Smooth muscle cell (in vitro differentiated cells): ENCODE data around the gene SEZ6L. TPM values are rescaled to one million over a fixed set of nuclear protein-coding genes. Genes with fewer than 3 reads are reported as not detected.

Experiments used
- DNase-seq: peaks from one replicate; lab custom pipeline; 2025; ENCODE audit not compliant: unreplicated experiment; lab: John Stamatoyannopoulos, UW
- H2AFZ ChIP-seq: fragments of 200-600 bp; sonication (generic); 2 replicates; pipeline ENCODE4 v1.6.0; 2016; ENCODE audit warnings: antibody characterized with exemption, low read depth, mild to moderate bottlenecking
- H3F3A ChIP-seq: fragments of 200-600 bp; sonication (generic); 2 replicates; pipeline ENCODE4 v1.6.0; 2017; ENCODE audit warnings: antibody characterized with exemption, low read depth
- H3K27ac ChIP-seq: fragments of 200-600 bp; sonication (generic); 2 replicates; pipeline ENCODE4 v1.5.1; 2016; ENCODE audit warnings: low read depth, mild to moderate bottlenecking
- H3K27me3 ChIP-seq: fragments of 200-600 bp; sonication (generic); 2 replicates; pipeline ENCODE4 v1.6.1; 2016; ENCODE audit warnings: low read depth, mild to moderate bottlenecking
- H3K36me3 ChIP-seq: fragments of 200-600 bp; sonication (generic); 2 replicates; pipeline ENCODE4 v1.5.1; 2016; ENCODE audit warnings: low read depth
- H3K4me1 ChIP-seq: fragments of 200-600 bp; sonication (generic); 2 replicates; pipeline ENCODE4 v1.5.1; 2016; ENCODE audit warnings: low read depth
- H3K4me2 ChIP-seq: fragments of 200-600 bp; sonication (generic); 2 replicates; pipeline ENCODE4 v1.6.0; 2016; ENCODE audit warnings: mild to moderate bottlenecking
- H3K4me3 ChIP-seq: fragments of 200-600 bp; sonication (generic); 2 replicates; pipeline ENCODE4 v1.5.1; 2016; ENCODE audit warnings: mild to moderate bottlenecking
- H3K79me2 ChIP-seq: fragments of 200-600 bp; sonication (generic); 2 replicates; pipeline ENCODE4 v1.6.0; 2016; ENCODE audit warnings: low read depth, mild to moderate bottlenecking
- H3K9ac ChIP-seq: fragments of 200-600 bp; sonication (generic); 2 replicates; pipeline ENCODE4 v1.6.0; 2016; ENCODE audit warnings: low read depth
- H3K9me3 ChIP-seq: fragments of 200-600 bp; sonication (generic); replicated peaks from 2 replicates; pipeline ENCODE4 v1.5.1; 2016; ENCODE audit warnings: low read depth
- H4K20me1 ChIP-seq: fragments of 200-600 bp; sonication (generic); 2 replicates; pipeline ENCODE4 v1.6.0; 2016; ENCODE audit warnings: low read depth
- CTCF ChIP-seq: fragments of 200-600 bp; sonication (generic); IDR thresholded peaks from 2 replicates; pipeline ENCODE4 v1.5.1; 2017; ENCODE audit warnings: borderline replicate concordance, mild to moderate bottlenecking, antibody characterized with exemption; ENCODE audit not compliant: insufficient read depth, poor library complexity, severe bottlenecking
- WGBS: methylation state at CpG from one replicate; pipeline ENCODE4 v1.1.7; 2016; ENCODE audit warnings: low lambda C conversion rate; 5-methylcytosine and 5-hydroxymethylcytosine counted together
- polyA plus RNA-seq: library from polyadenylated mRNA; unstranded; fragments of >200 nt; fragmentation: Nextera tagmentation; extraction: Ambion mirVana; gene quantifications from 2 replicates; pipeline ENCODE4 v1.2.1, GENCODE V29; 2016
- total RNA-seq: library from RNA; depleted of rRNA; stranded (reverse); fragments of >200 nt; gene quantifications from 2 replicates; pipeline ENCODE4 v1.2.3, GENCODE V29; 2014

SEZ6L gene
- total and polyA plus RNA-seq, 2 experiments from 2014 or later: 2.1 TPM

- Histone ChIP-seq H3K9me3 (no peaks in the 10 kb centered on the region), H3K27me3 (no peaks in the 10 kb centered on the region), H4K20me1 (no peaks in the 10 kb centered on the region), H3K79me2 (no peaks in the 10 kb centered on the region), H3K9ac (no peak overlapping the region), H3K27ac (no peak overlapping the region), H3K4me3 (no peak overlapping the region), H2AFZ (no peak overlapping the region), H3K36me3 (no peaks in the 10 kb centered on the region), H3K4me1 (no peaks in the 10 kb centered on the region), H3F3A (no peaks in the 10 kb centered on the region), H3K4me2 (no peak overlapping the region)
- no peak for TF ChIP-seq CTCF
- WGBS: 89% methylated on average over 4 of the region's 4 CpGs
- DNase-seq: no peak
Measured at GRCh38 chr22:26229910-26230309, 60.6 kb downstream of the SEZ6L start.

GRCh38 chr22:26234296-26234695, 65.0 kb downstream of the SEZ6L start:
- Histone ChIP-seq H3F3A (no peaks in the 10 kb centered on the region), H3K4me3 (no peak overlapping the region), H3K27me3 (no peaks in the 10 kb centered on the region), H4K20me1 (no peaks in the 10 kb centered on the region), H3K9me3 (no peaks in the 10 kb centered on the region), H3K4me1 (no peaks in the 10 kb centered on the region), H3K9ac (no peak overlapping the region), H2AFZ (no peak overlapping the region), H3K36me3 (no peaks in the 10 kb centered on the region), H3K79me2 (no peaks in the 10 kb centered on the region), H3K27ac (no peak overlapping the region), H3K4me2 (no peak overlapping the region)
- DNase-seq: no peak
- WGBS: 81% methylated on average over 5 of the region's 5 CpGs
- no peak for TF ChIP-seq CTCF

- no peak overlapping the region for H3K4me3 ChIP-seq
- H4K20me1 ChIP-seq: no peaks in the 10 kb centered on the region
- DNase-seq: no peak
- no peaks in the 10 kb centered on the region for H3K9me3 ChIP-seq
- no peak for TF ChIP-seq CTCF
- no peak overlapping the region for H3K4me2 ChIP-seq
- no peaks in the 10 kb centered on the region for H3K4me1 ChIP-seq
- H3K27ac ChIP-seq: no peak overlapping the region
- H3K9ac ChIP-seq: no peak overlapping the region
- H2AFZ ChIP-seq: no peak overlapping the region
- 86% methylated on average over 10 of the region's 11 CpGs for WGBS
- H3K27me3 ChIP-seq: no peaks in the 10 kb centered on the region
- no peaks in the 10 kb centered on the region for H3F3A ChIP-seq
- no peaks in the 10 kb centered on the region for H3K36me3 ChIP-seq
- no peaks in the 10 kb centered on the region for H3K79me2 ChIP-seq
Measured at GRCh38 chr22:26235792-26236487, 66.7 kb downstream of the SEZ6L start.

GRCh38 chr22:26236991-26237390, 67.7 kb downstream of the SEZ6L start:
- TF ChIP-seq CTCF: no peak
- H3F3A ChIP-seq: no peaks in the 10 kb centered on the region
- H3K9me3 ChIP-seq: no peaks in the 10 kb centered on the region
- no peaks in the 10 kb centered on the region for H3K4me1 ChIP-seq
- no peaks in the 10 kb centered on the region for H3K79me2 ChIP-seq
- no peak overlapping the region for H3K9ac ChIP-seq
- H3K36me3 ChIP-seq: no peaks in the 10 kb centered on the region
- no peaks in the 10 kb centered on the region for H3K27me3 ChIP-seq
- no peaks in the 10 kb centered on the region for H4K20me1 ChIP-seq
- no peak overlapping the region for H3K27ac ChIP-seq
- H3K4me3 ChIP-seq: no peak overlapping the region
- no peak for DNase-seq
- no peak overlapping the region for H2AFZ ChIP-seq
- no peak overlapping the region for H3K4me2 ChIP-seq
- 44% methylated on average over 6 of the region's 6 CpGs for WGBS
